ENCODE results near the gene RUNDC1.

Gene RUNDC1

GRCh38 chr17:42997984-42998938, 17.9 kb downstream of the RUNDC1 start, which contains the start of gene RPL27 (continued):
- TF ChIP-seq INSM2 (tag by site-specific recombination; IDR thresholded peaks at IDR 0.05): peak; percentile 98
- no peak for TF ChIP-seq ZNF266 (tag by site-specific recombination; IDR thresholded peaks at IDR 0.05; ENCODE audit: low read depth)
- peak; percentile 100 for TF ChIP-seq ZNF561 (tag by site-specific recombination; IDR thresholded peaks at IDR 0.05; ENCODE audit: borderline replicate concordance)
- no peak for TF ChIP-seq ZNF488 (tag by site-specific recombination; IDR thresholded peaks at IDR 0.05)
- no peak for TF ChIP-seq PRDM2 (tag by site-specific recombination; IDR thresholded peaks at IDR 0.05; ENCODE audit: borderline replicate concordance)
- peak; percentile 36; the same call in 1 of the 2 replicates for TF ChIP-seq ZSCAN4 (tag by site-specific recombination; IDR thresholded peaks at IDR 0.05)
- peak; percentile 67; the same call in 1 of the 2 replicates for TF ChIP-seq ZNF121 (tag by site-specific recombination; IDR thresholded peaks at IDR 0.05)
- peak; percentile 41; the same call in 1 of the 2 replicates for TF ChIP-seq ZSCAN5A (tag by site-specific recombination; IDR thresholded peaks at IDR 0.05)
- peak; percentile 93; the same call in 1 of the 2 replicates for TF ChIP-seq REPIN1 (tag by site-specific recombination; IDR thresholded peaks at IDR 0.05; ENCODE audit: low read depth)
- TF ChIP-seq ZBTB26 (tag by site-specific recombination; optimal IDR thresholded peaks at IDR 0.05): peak; percentile 66
- peak; percentile 97 for TF ChIP-seq ZNF2 (tag by site-specific recombination; IDR thresholded peaks at IDR 0.05)
- no peak for TF ChIP-seq ZNF280D (tag by site-specific recombination; IDR thresholded peaks at IDR 0.05)
- no peak for TF ChIP-seq ZNF621 (tag by site-specific recombination; IDR thresholded peaks at IDR 0.05)
- peak; percentile 64; the same call in 1 of the 2 replicates for TF ChIP-seq ZFP3 (tag by site-specific recombination; IDR thresholded peaks at IDR 0.05; ENCODE audit: low read depth)
- TF ChIP-seq ZNF433 (tag by site-specific recombination; IDR thresholded peaks at IDR 0.05; ENCODE audit: low read depth): no peak
- TF ChIP-seq ZNF132 (tag by site-specific recombination; IDR thresholded peaks at IDR 0.05; ENCODE audit: borderline replicate concordance): no peak
- no peak for TF ChIP-seq ZNF292 (tag by site-specific recombination; IDR thresholded peaks at IDR 0.05; ENCODE audit: borderline replicate concordance, low read depth)
- TF ChIP-seq ZSCAN18 (tag by site-specific recombination; IDR thresholded peaks at IDR 0.05): 0 out of 2 replicates have a peak, but pooled peaks have one; percentile 48
- TF ChIP-seq ZNF654 (tag by site-specific recombination; IDR thresholded peaks at IDR 0.05; ENCODE audit: low read depth): peak; percentile 58

All from HEK293 (cell line).